ENCODE results near the gene ZDHHC4.
A peak's percentile ranks its signal among the peaks of the same experiment; 100 is the strongest.
"Not testable (repeated sequence)": the region's sequence is repeated elsewhere in the genome, so short reads cannot be mapped to it uniquely, and the experiment has no call there.

The ZDHHC4 gene

GRCh38 chr7:6630007-6630849, 53.0 kb downstream of the ZDHHC4 start:
- TF ChIP-seq CTCF (IDR thresholded peaks at IDR 0.05; ENCODE audit: insufficient read depth, low read depth, low read length, missing control alignments): no peak
- H3K4me3 ChIP-seq (ENCODE audit: low read length): no peak overlapping the region
- no peak for DNase-seq (ENCODE audit: low read depth)

GRCh38 chr7:6631605-6632004, 54.4 kb downstream of the ZDHHC4 start:
- DNase-seq (ENCODE audit: low read depth): peak; percentile 45
- no peak for TF ChIP-seq CTCF (IDR thresholded peaks at IDR 0.05; ENCODE audit: insufficient read depth, low read depth, low read length, missing control alignments)
- no peak overlapping the region for H3K4me3 ChIP-seq (ENCODE audit: low read length)

- H3K4me3 ChIP-seq (ENCODE audit: low read length): no peak overlapping the region
- TF ChIP-seq CTCF (IDR thresholded peaks at IDR 0.05; ENCODE audit: insufficient read depth, low read depth, low read length, missing control alignments): no peak
- no peak for DNase-seq (ENCODE audit: low read depth)
Observed at GRCh38 chr7:6634021-6634420, 56.8 kb downstream of the ZDHHC4 start.

- H3K4me3 ChIP-seq (ENCODE audit: low read length); DNase-seq (ENCODE audit: low read depth): not testable (repeated sequence)
Observed at GRCh38 chr7:6634971-6635370, 57.7 kb downstream of the ZDHHC4 start.

- peak; percentile 47 for DNase-seq (ENCODE audit: low read depth)
- TF ChIP-seq CTCF (IDR thresholded peaks at IDR 0.05; ENCODE audit: insufficient read depth, low read depth, low read length, missing control alignments): no peak
- H3K4me3 ChIP-seq (ENCODE audit: low read length): peak within 1 kb of the TSS; percentile 66
Observed at GRCh38 chr7:6636741-6637543, 59.7 kb downstream of the ZDHHC4 start, which contains the start of gene ZNF316. Gene ZNF316 (plus strand): TSS chr7:6637318. CDS start chr7:6642410, 5,092 bp downstream.

GRCh38 chr7:6637544-6638229, 60.4 kb downstream of the ZDHHC4 start:
- DNase-seq (ENCODE audit: low read depth): peak; percentile 17
- no peak for TF ChIP-seq CTCF (IDR thresholded peaks at IDR 0.05; ENCODE audit: insufficient read depth, low read depth, low read length, missing control alignments)
- H3K4me3 ChIP-seq (ENCODE audit: low read length): peak overlapping the region; percentile 66
